ENCODE data around the gene CETP. TPM values are rescaled to one million over a fixed set of nuclear protein-coding genes. Genes with fewer than 3 reads are reported as not detected.

Gene CETP
- total and polyA plus RNA-seq, 2 of the 13 experiments (the other 11 are each of a cell fraction or from before 2014, with no cell fraction given) = 0.31 to 9.8 TPM

- TF ChIP-seq PBX2 (CRISPR knock-in tag; IDR thresholded peaks at IDR 0.05) (peak; percentile 71), ZNF460 (CRISPR knock-in tag; IDR thresholded peaks at IDR 0.05; ENCODE audit: borderline replicate concordance) (no peak), MEF2D (CRISPR knock-in tag; IDR thresholded peaks at IDR 0.05) (peak; percentile 77), ZNF432 (CRISPR knock-in tag; IDR thresholded peaks at IDR 0.05; ENCODE audit: borderline replicate concordance) (no peak; the same call in 1 of the 2 replicates), ZNF510 (CRISPR knock-in tag; IDR thresholded peaks at IDR 0.05; ENCODE audit: low read depth) (no peak), ZBTB40 (IDR thresholded peaks at IDR 0.05) (no peak), ZBTB40 (CRISPR knock-in tag; IDR thresholded peaks at IDR 0.05) (peak; percentile 89), HOXD1 (CRISPR knock-in tag; IDR thresholded peaks at IDR 0.05) (peak; percentile 74), SP5 (CRISPR knock-in tag; IDR thresholded peaks at IDR 0.05; ENCODE audit: borderline replicate concordance, low read depth) (peak; percentile 76), ATF5 (CRISPR knock-in tag; IDR thresholded peaks at IDR 0.05; ENCODE audit: low read depth) (peak; percentile 97), ZNF576 (CRISPR knock-in tag; IDR thresholded peaks at IDR 0.05) (peak; percentile 96), ZNF281 (CRISPR knock-in tag; IDR thresholded peaks at IDR 0.05; ENCODE audit: borderline replicate concordance) (peak; percentile 8; the same call in 1 of the 2 replicates), RFX1 (IDR thresholded peaks at IDR 0.05) (no peak), KLF16 (CRISPR knock-in tag; IDR thresholded peaks at IDR 0.05) (peak in 1 of 2 experiments; percentile 98; a peak in 2 of 4 replicates)
Observed at GRCh38 chr16:56931892-56932720, 29.6 kb upstream of the CETP start, which contains the start of gene HERPUD1 (continued).
